Loucy (cell line): ENCODE measurements around the gene SLC16A4.

Source experiments
- CTCF ChIP-seq: fragments of 200-600 bp; sonication (generic); conservative IDR thresholded peaks from 2 replicates; pipeline ENCODE4 v1.5.1; 2014; ENCODE audit warnings: mild to moderate bottlenecking, antibody characterized with exemption, low read length
- EZH2phosphoT487 ChIP-seq: fragments of 200-600 bp; IDR thresholded peaks from 2 replicates; pipeline ENCODE4 v1.6.1; 2018; ENCODE audit warnings: antibody characterized with exemption, mild to moderate bottlenecking, moderate library complexity, borderline replicate concordance

GRCh38 chr1:110340207-110340468 lies 50.7 kb downstream of the SLC16A4 start:
- TF ChIP-seq CTCF (0 out of 2 replicates have a peak, but pooled peaks have one; percentile 12), EZH2phosphoT487 (no peak)
